ENCODE measurements around the gene GALNT9.

Gene GALNT9

GRCh38 chr12:132291402-132292175 lies 37.8 kb downstream of the GALNT9 start:
- peak overlapping the region; percentile 38 for H3K27ac Mint-ChIP-seq

DNA sequence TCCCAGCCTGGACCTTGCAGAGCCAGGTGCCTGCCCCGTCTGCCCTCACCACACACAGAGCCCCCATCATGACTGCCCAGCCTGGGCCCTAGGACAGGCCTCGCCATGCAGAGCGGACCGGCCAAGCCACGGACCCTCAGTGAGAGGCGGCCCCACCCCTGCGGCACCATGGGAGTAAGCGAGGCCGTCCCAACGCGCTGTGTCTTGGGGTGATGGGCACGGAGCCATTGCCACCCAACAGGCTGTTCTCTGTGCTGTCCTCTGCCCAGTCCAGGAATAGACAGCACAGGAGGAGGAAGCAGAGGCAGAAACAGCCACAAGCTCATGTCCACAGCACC lies 39.2 kb downstream of the GALNT9 start:
- no peak overlapping the region for H3K27ac Mint-ChIP-seq
- no peak for ATAC-seq

More at GRCh38 chr12:132291402-132292175, 37.8 kb downstream of the GALNT9 start:
- no peak for ATAC-seq
- peaks cover 7% of the 10 kb centered on the region for H3K9me3 Mint-ChIP-seq
- H3K36me3 Mint-ChIP-seq = no peaks in the 10 kb centered on the region
- peaks cover 36% of the 10 kb centered on the region for H3K27me3 Mint-ChIP-seq
- H3K4me3 Mint-ChIP-seq = no peak overlapping the region
- H3K4me1 Mint-ChIP-seq = no peaks in the 10 kb centered on the region

GRCh38 chr12:132289356-132290202 lies 39.8 kb downstream of the GALNT9 start:
- Mint-ChIP-seq H3K9me3 (peaks cover 7% of the 10 kb centered on the region), H3K27ac (no peak overlapping the region), H3K27me3 (peaks cover 46% of the 10 kb centered on the region), H3K36me3 (no peaks in the 10 kb centered on the region), H3K4me3 (no peak overlapping the region), H3K4me1 (peaks cover 7% of the 10 kb centered on the region)
- ATAC-seq = no peak

More for the DNA sequence above, 39.2 kb downstream of the GALNT9 start:
- Mint-ChIP-seq H3K4me1 (peaks cover 7% of the 10 kb centered on the region), H3K9me3 (peaks cover 7% of the 10 kb centered on the region), H3K36me3 (no peaks in the 10 kb centered on the region), H3K4me3 (no peak overlapping the region), H3K27me3 (peaks cover 46% of the 10 kb centered on the region)

GRCh38 chr12:132288516-132289215 lies 40.7 kb downstream of the GALNT9 start:
- no peak overlapping the region for H3K27ac Mint-ChIP-seq
- H3K36me3 Mint-ChIP-seq = no peaks in the 10 kb centered on the region
- H3K27me3 Mint-ChIP-seq = peaks cover 46% of the 10 kb centered on the region

GRCh38 chr12:132287391-132288238 lies 41.8 kb downstream of the GALNT9 start:
- no peak overlapping the region for H3K27ac Mint-ChIP-seq
- H3K4me3 Mint-ChIP-seq = no peak overlapping the region
- ATAC-seq = no peak

More at GRCh38 chr12:132288516-132289215, 40.7 kb downstream of the GALNT9 start:
- no peak overlapping the region for H3K4me3 Mint-ChIP-seq
- peaks cover 7% of the 10 kb centered on the region for H3K9me3 Mint-ChIP-seq
- H3K4me1 Mint-ChIP-seq = peaks cover 7% of the 10 kb centered on the region
- no peak for ATAC-seq

DNA sequence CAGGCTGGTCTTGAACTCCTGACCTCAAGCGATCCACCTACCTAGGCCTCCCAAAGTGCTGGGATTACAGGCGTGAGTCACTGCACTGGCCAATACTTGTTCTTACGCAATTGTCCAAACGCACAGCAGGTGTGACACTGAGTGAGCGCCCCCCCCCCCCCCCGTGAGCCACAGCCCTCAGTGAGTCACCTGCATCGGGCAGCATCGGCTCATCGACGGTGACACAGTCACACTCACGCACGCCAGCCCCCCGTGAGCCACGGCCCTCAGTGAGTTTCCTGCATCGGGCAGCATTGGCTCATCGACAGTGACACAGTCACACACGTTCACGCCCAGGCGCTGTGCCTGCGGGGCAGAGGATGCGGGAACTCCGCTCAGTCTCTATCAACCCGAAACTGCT lies 42.5 kb downstream of the GALNT9 start:
- Mint-ChIP-seq H3K27ac (no peak overlapping the region), H3K9me3 (peaks cover 5% of the 10 kb centered on the region), H3K27me3 (peaks cover 46% of the 10 kb centered on the region), H3K4me3 (no peak overlapping the region), H3K36me3 (no peaks in the 10 kb centered on the region), H3K4me1 (peaks cover 7% of the 10 kb centered on the region)
- no peak for ATAC-seq

More at GRCh38 chr12:132287391-132288238, 41.8 kb downstream of the GALNT9 start:
- peaks cover 7% of the 10 kb centered on the region for H3K4me1 Mint-ChIP-seq
- H3K36me3 Mint-ChIP-seq = no peaks in the 10 kb centered on the region
- peaks cover 7% of the 10 kb centered on the region for H3K9me3 Mint-ChIP-seq
- peaks cover 46% of the 10 kb centered on the region for H3K27me3 Mint-ChIP-seq

GRCh38 chr12:132285991-132286681 lies 43.3 kb downstream of the GALNT9 start:
- Mint-ChIP-seq H3K4me3 (no peak overlapping the region), H3K36me3 (no peaks in the 10 kb centered on the region), H3K9me3 (no peaks in the 10 kb centered on the region), H3K27ac (no peak overlapping the region), H3K4me1 (peaks cover 7% of the 10 kb centered on the region), H3K27me3 (peaks cover 46% of the 10 kb centered on the region)
- ATAC-seq = no peak

- peaks cover 57% of the 10 kb centered on the region for H3K27me3 Mint-ChIP-seq
Measured at GRCh38 chr12:132284827-132285741, 44.3 kb downstream of the GALNT9 start.

GRCh38 chr12:132284071-132284826 lies 45.1 kb downstream of the GALNT9 start:
- Mint-ChIP-seq H3K4me1 (peaks cover 7% of the 10 kb centered on the region), H3K27ac (no peak overlapping the region), H3K36me3 (no peaks in the 10 kb centered on the region), H3K4me3 (no peak overlapping the region), H3K9me3 (no peaks in the 10 kb centered on the region), H3K27me3 (peaks cover 65% of the 10 kb centered on the region)
- ATAC-seq = no peak

More at GRCh38 chr12:132284827-132285741, 44.3 kb downstream of the GALNT9 start:
- no peaks in the 10 kb centered on the region for H3K9me3 Mint-ChIP-seq
- H3K27ac Mint-ChIP-seq = no peak overlapping the region
- ATAC-seq = peak; percentile 15
- H3K36me3 Mint-ChIP-seq = no peaks in the 10 kb centered on the region
- H3K4me3 Mint-ChIP-seq = no peak overlapping the region
- H3K4me1 Mint-ChIP-seq = peaks cover 7% of the 10 kb centered on the region

DNA sequence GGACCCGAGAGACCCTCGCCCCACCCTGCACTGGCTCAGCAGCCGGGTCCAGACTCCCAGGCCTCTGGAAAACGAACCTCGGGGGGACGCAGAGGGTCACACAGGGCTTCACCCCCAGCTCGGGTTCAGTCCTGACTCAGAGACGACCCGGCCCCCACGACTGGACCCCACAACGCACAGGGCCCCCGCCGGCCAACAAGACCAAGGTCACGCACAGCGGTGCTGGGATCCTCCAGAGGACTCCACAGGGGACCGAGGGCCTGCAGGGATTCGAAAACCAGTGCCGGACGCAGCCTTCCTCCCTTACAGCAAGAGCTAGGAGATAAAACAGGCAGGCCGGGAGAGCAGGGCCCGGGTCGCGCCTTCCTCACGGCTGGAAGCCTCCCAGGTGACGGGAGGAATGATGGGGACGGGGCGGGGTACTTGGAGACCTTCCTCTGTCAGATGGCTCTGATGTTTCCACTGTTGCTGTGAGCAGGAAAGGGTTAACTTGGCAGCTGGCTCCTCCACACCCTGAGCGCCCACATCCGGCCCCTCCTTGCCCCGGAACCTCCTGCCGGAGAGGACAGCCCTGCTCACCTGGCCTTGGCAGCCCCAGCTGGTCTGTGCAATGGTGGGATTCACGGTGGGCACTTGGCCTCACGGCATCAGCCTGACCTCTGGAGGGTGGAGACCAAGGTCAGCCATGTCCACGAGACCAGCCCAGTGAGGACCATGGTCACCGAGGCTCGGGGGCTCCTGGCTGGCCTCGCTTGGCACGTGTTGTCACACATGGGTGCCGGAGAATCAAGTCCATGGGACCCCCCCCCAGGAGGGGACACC lies 46.2 kb downstream of the GALNT9 start:
- H3K9me3 Mint-ChIP-seq = no peaks in the 10 kb centered on the region
- no peak overlapping the region for H3K27ac Mint-ChIP-seq
- peaks cover 74% of the 10 kb centered on the region for H3K27me3 Mint-ChIP-seq
- no peaks in the 10 kb centered on the region for H3K36me3 Mint-ChIP-seq
- H3K4me1 Mint-ChIP-seq = peaks cover 7% of the 10 kb centered on the region
- H3K4me3 Mint-ChIP-seq = no peak overlapping the region
- ATAC-seq = no peak

DNA sequence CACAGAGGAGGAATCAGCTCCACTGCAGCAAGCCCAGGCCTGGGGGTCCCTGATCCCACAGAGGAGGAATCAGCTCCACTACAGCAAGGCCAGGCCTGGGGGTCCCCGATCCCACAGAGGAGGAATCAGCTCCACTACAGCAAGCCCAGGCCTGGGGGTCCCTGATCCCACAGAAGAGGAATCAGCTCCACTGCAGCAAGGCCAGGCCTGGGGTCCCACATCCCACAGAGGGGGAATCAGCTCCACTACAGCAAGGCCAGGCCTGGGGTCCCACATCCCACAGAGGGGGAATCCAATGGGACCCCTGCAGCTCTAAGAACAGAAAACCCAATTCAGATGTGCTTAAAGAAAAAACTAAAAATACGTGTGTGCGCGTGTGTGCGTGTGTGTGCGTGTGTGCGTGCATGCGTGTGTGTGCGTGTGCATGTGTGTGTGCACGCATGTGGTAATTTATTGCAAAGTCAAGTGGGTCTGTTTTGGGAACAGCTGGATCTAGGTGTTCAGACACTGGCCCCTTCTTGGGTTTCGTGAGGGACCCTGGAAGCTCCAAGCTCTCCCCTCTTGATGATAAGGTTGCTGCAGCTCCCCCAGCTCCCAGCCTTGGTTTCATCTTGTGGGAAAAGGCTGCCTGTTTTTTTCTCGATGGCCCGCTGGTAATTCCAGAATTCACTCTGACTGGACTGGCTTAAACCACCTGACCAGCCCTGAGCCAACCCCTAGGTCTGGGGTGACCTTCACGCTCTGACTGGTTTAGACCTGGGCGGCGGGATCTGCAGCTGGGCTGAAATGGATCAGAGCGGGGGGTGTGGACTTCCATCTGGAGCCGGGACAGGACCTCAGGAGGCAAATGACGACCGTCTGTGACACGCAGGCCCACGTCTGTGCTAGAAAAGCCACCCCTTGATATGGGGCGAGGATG lies 47.1 kb downstream of the GALNT9 start:
- Mint-ChIP-seq H3K4me1 (peaks cover 7% of the 10 kb centered on the region), H3K36me3 (no peaks in the 10 kb centered on the region), H3K27me3 (peaks cover 76% of the 10 kb centered on the region), H3K4me3 (no peak overlapping the region), H3K27ac (no peak overlapping the region), H3K9me3 (no peaks in the 10 kb centered on the region)
- ATAC-seq = no peak

Data from stimulated activated memory B cell treated with anti-CD40 and anti-IgM and Interleukin-4, amounts not matched to agents 10 μg/mL and 1 μg/mL and 100 μg/mL, for 72 hours (primary cell).